Measurements from ENCODE around the gene RNF180.
"Not testable (repeated sequence)": the region's sequence is repeated elsewhere in the genome, so short reads cannot be mapped to it uniquely, and the experiment has no call there.

The RNF180 gene

GRCh38 chr5:64180661-64181343 lies 15.2 kb downstream of the RNF180 start:
- no peak for DNase-seq

- no peak for DNase-seq
Observed at GRCh38 chr5:64181440-64181839, 15.8 kb downstream of the RNF180 start.

- no peak for DNase-seq
Observed at GRCh38 chr5:64183956-64184355, 18.3 kb downstream of the RNF180 start.

GRCh38 chr5:64184832-64185231 lies 19.2 kb downstream of the RNF180 start:
- no peak for DNase-seq

- DNase-seq, result no peak
Observed at GRCh38 chr5:64188776-64189175, 23.1 kb downstream of the RNF180 start.

- DNase-seq, result no peak
Observed at GRCh38 chr5:64190562-64191306, 25.1 kb downstream of the RNF180 start.

- DNase-seq, result no peak
Observed at GRCh38 chr5:64195981-64196380, 30.3 kb downstream of the RNF180 start.

GRCh38 chr5:64199425-64199824 lies 33.8 kb downstream of the RNF180 start:
- DNase-seq, result no peak

GRCh38 chr5:64201996-64202395 lies 36.4 kb downstream of the RNF180 start:
- DNase-seq, result no peak

GRCh38 chr5:64206653-64207052 lies 41.0 kb downstream of the RNF180 start:
- no peak for DNase-seq

- no peak for DNase-seq
Observed at GRCh38 chr5:64207978-64208377, 42.3 kb downstream of the RNF180 start.

GRCh38 chr5:64209353-64209752 lies 43.7 kb downstream of the RNF180 start:
- DNase-seq, result no peak

GRCh38 chr5:64210866-64211265 lies 45.2 kb downstream of the RNF180 start:
- no peak for DNase-seq

GRCh38 chr5:64213011-64213410 lies 47.4 kb downstream of the RNF180 start:
- no peak for DNase-seq

GRCh38 chr5:64213531-64213930 lies 47.9 kb downstream of the RNF180 start:
- DNase-seq, result no peak

GRCh38 chr5:64214132-64214531 lies 48.5 kb downstream of the RNF180 start:
- DNase-seq, result no peak

- DNase-seq, result no peak
Observed at GRCh38 chr5:64221911-64222310, 56.3 kb downstream of the RNF180 start.

GRCh38 chr5:64225286-64225981 lies 59.8 kb downstream of the RNF180 start:
- not testable (repeated sequence) for DNase-seq

GRCh38 chr5:64227131-64227537 lies 61.5 kb downstream of the RNF180 start:
- not testable (repeated sequence) for DNase-seq

GRCh38 chr5:64229163-64229774 lies 63.6 kb downstream of the RNF180 start:
- DNase-seq, result peak in 1 of 2 experiments; percentile 3

GRCh38 chr5:64260756-64261155 lies 95.1 kb downstream of the RNF180 start:
- no peak for DNase-seq

GRCh38 chr5:64269164-64269563 lies 103.5 kb downstream of the RNF180 start:
- DNase-seq, result no peak

- no peak for DNase-seq
Observed at GRCh38 chr5:64273276-64273675, 107.6 kb downstream of the RNF180 start.

All from NCI-H1930 (cell line).